Mucosa of descending colon (tissue), 3 donors: ENCODE results near the gene CHMP2B. TPM values are rescaled to one million over a fixed set of nuclear protein-coding genes. Genes with fewer than 3 reads are reported as not detected.

Experiments used
- ATAC-seq: fragments of 200-7000 bp; cut with Tn5 transposase; one replicate; pipeline ENCODE4 v1.9.1; 2020; ENCODE audit warnings: mild to moderate bottlenecking, moderate library complexity
- DNase-seq, 3 donors: peaks; one replicate each; pipeline ENCODE4 v3.0.0-alpha.2; 2020
- H3K36me3 ChIP-seq: fragments of 200-600 bp; one replicate; pipeline ENCODE4 v1.8.0; 2021; ENCODE audit warnings: low read depth, mild to moderate bottlenecking
- H3K4me1 ChIP-seq: fragments of 200-600 bp; one replicate; pipeline ENCODE4 v1.8.0; 2021; ENCODE audit warnings: low read depth, mild to moderate bottlenecking
- H3K4me3 ChIP-seq: fragments of 200-600 bp; one replicate; pipeline ENCODE4 v1.8.0; 2021; ENCODE audit warnings: mild to moderate bottlenecking
- H3K9me3 ChIP-seq: fragments of 200-600 bp; one replicate; pipeline ENCODE4 v1.8.0; 2021; ENCODE audit warnings: mild to moderate bottlenecking
- CTCF ChIP-seq: fragments of 200-600 bp; IDR thresholded peaks from one replicate; pipeline ENCODE4 v1.8.0; 2022; ENCODE audit warnings: antibody characterized with exemption, mild to moderate bottlenecking
- intact Hi-C, 2 donors: fragments of 100-400 bp; cut with DNase I in 1 of 2; cut with micrococcal nuclease in 1 of 2; formaldehyde crosslinking; loops; one replicate each; pipeline versions ENCODE4 v1.11.0 to v1.11.1; 2022; cut with DNase I, micrococcal nuclease
- total RNA-seq, 3 donors: library from RNA; stranded (reverse); fragmentation: NEBNext Ultra II Directional in 2 of 3; extraction: Animal tissue kit (Norgen Biotek cat#: 25700) in 2 of 3; gene quantifications; one replicate each; pipeline versions ENCODE4 v1.2.1 to v1.2.4, GENCODE V29; 2021 to 2023
- donor health status: DM: no; HTN: no; CAD: no; lungs with moderate emphysema.
- donor health status: DM: no; HTN: no; CAD: no.
- donor health status: DM: no; HTN: yes; CAD: no.

CHMP2B gene
- total RNA-seq, 3 donors from 2014 or later, result 63.8 to 90.1 (median 83.3) TPM

GRCh38 chr3:87268646-87269211, 41.6 kb downstream of the CHMP2B start:
- Histone ChIP-seq H3K9me3 (no peaks in the 10 kb centered on the region), H3K4me1 (no peaks in the 10 kb centered on the region), H3K36me3 (no peaks in the 10 kb centered on the region), H3K4me3 (no peak overlapping the region)
- no peak for DNase-seq
- TF ChIP-seq CTCF, result no peak
- no peak for ATAC-seq
- intact Hi-C loops, result no loop called here

- Histone ChIP-seq H3K9me3 (no peaks in the 10 kb centered on the region), H3K36me3 (no peaks in the 10 kb centered on the region), H3K4me1 (no peaks in the 10 kb centered on the region), H3K4me3 (no peak overlapping the region)
- TF ChIP-seq CTCF, result no peak
- no peak for ATAC-seq
- intact Hi-C loops, result no loop called here
- no peak for DNase-seq
Measured at GRCh38 chr3:87269723-87270122, 42.6 kb downstream of the CHMP2B start.

- peak; percentile 65 for ATAC-seq
- H3K9me3 ChIP-seq, result no peaks in the 10 kb centered on the region
- no peak for TF ChIP-seq CTCF
- no peaks in the 10 kb centered on the region for H3K36me3 ChIP-seq
- no peak overlapping the region for H3K4me3 ChIP-seq
- H3K4me1 ChIP-seq, result no peaks in the 10 kb centered on the region
- DNase-seq, result no peak
- intact Hi-C loops, result no loop called here
Measured at GRCh38 chr3:87270908-87271700, 44.0 kb downstream of the CHMP2B start.

GRCh38 chr3:87272718-87273341, 45.7 kb downstream of the CHMP2B start:
- ATAC-seq (no peak), DNase-seq (no peak)
- intact Hi-C loops, result no loop called here
- no peak for TF ChIP-seq CTCF
- Histone ChIP-seq H3K36me3 (no peaks in the 10 kb centered on the region), H3K4me3 (no peak overlapping the region), H3K9me3 (no peaks in the 10 kb centered on the region), H3K4me1 (no peaks in the 10 kb centered on the region)

GRCh38 chr3:87276484-87276883, 49.4 kb downstream of the CHMP2B start, which contains the start of gene POU1F1:
TSS of gene POU1F1 (minus strand) at chr3:87276584. CDS start at chr3:87276462, 122 bp downstream.
- Histone ChIP-seq H3K4me3 (no peak within 1 kb of the TSS), H3K4me1 (no peaks in the 10 kb centered on the region), H3K9me3 (no peaks in the 10 kb centered on the region), H3K36me3 (no peaks in the 10 kb centered on the region)
- TF ChIP-seq CTCF, result no peak
- DNase-seq (no peak), ATAC-seq (no peak)
- intact Hi-C loops, result no loop called here
